Tibial nerve (tissue), 4 donors: Measurements from ENCODE around the gene ZNF655. TPM values are rescaled to one million over a fixed set of nuclear protein-coding genes. Genes with fewer than 3 reads are reported as not detected.
A peak's percentile ranks its signal among the peaks of the same experiment; 100 is the strongest.

Experiments
- DNase-seq, 2 donors: peaks; one replicate each; pipeline ENCODE4 v3.0.0-alpha.2; 2019; ENCODE audit warnings: low spot score in 2 of 2
- H3K27ac ChIP-seq, 4 donors: fragments of 200-600 bp; sonication (generic) in 3 of 4; one replicate each; pipeline ENCODE4 v1.5.1; 2017 to 2019; ENCODE audit warnings: mild to moderate bottlenecking in 1 of 4
- H3K27me3 ChIP-seq, 2 donors: fragments of 200-600 bp; sonication (generic) in 1 of 2; one replicate each; pipeline versions ENCODE4 v1.5.1 to v1.6.0; 2017 to 2019
- H3K36me3 ChIP-seq, 3 donors: fragments of 200-600 bp; sonication (generic); one replicate each; pipeline ENCODE4 v1.5.1; 2018 to 2019
- H3K4me1 ChIP-seq, 4 donors: fragments of 200-600 bp; sonication (generic) in 3 of 4; one replicate each; pipeline ENCODE4 v1.5.1; 2017 to 2019
- H3K4me3 ChIP-seq, 4 donors: fragments of 200-600 bp; sonication (generic) in 3 of 4; one replicate each; pipeline ENCODE4 v1.5.1; 2017 to 2019; ENCODE audit warnings: mild to moderate bottlenecking in 1 of 4, moderate library complexity in 1 of 4
- H3K9me3 ChIP-seq, 4 donors: fragments of 200-600 bp; sonication (generic) in 3 of 4; one replicate each; pipeline ENCODE4 v1.5.1; 2017 to 2019
- CTCF ChIP-seq, 5 experiments: fragments of 200-600 bp in 3 of 5; fragments of 450-650 bp in 2 of 5; sonication (generic) in 3 of 5; IDR thresholded peaks; one replicate each; pipeline ENCODE4 v1.5.1; 2016 to 2019; ENCODE audit warnings: antibody characterized with exemption in 5 of 5, mild to moderate bottlenecking in 3 of 5, moderate library complexity in 2 of 5
- EP300 ChIP-seq, 2 donors: sonication (generic); formaldehyde crosslinking; IDR thresholded peaks; one replicate each; pipeline ENCODE4 v1.6.1; 2017; ENCODE audit warnings: antibody characterized with exemption in 2 of 2, mild to moderate bottlenecking in 1 of 2
- POLR2A ChIP-seq, 2 donors: fragments of 450-650 bp; IDR thresholded peaks; one replicate each; pipeline ENCODE4 v1.6.1; 2017; ENCODE audit warnings: antibody characterized with exemption in 2 of 2, mild to moderate bottlenecking in 2 of 2, moderate library complexity in 2 of 2
- WGBS, 2 donors: methylation state at CpG; one replicate each; pipeline ENCODE4 v1.1.5; 2018; 5-methylcytosine and 5-hydroxymethylcytosine counted together
- total RNA-seq, 4 donors: library from RNA; depleted of rRNA; stranded (reverse); fragments of >200 nt; gene quantifications; one replicate each; pipeline ENCODE4 v1.1.0, GENCODE V29; 2016

The ZNF655 gene
- total RNA-seq, 4 donors from 2014 or later = 90.8 to 140 (median 104) TPM

- Histone ChIP-seq H3K36me3 (peaks cover 0 to 21% (median 0%) of the 10 kb centered on the region in 3 donors), H3K4me1 (peaks cover 0 to 24% (median 9%) of the 10 kb centered on the region in 4 donors), H3K9me3 (no peaks in the 10 kb centered on the region), H3K27me3 (no peaks in the 10 kb centered on the region), H3K4me3 (no peak overlapping the region), H3K27ac (no peak overlapping the region)
- no peak for DNase-seq
- WGBS, 2 donors = 79 to 81% methylated on average over 3 of the region's 3 CpGs
- no peak for TF ChIP-seq CTCF (IDR thresholded peaks at IDR 0.05)
- TF ChIP-seq EP300 (IDR thresholded peaks at IDR 0.05) = no peak
- no peak for TF ChIP-seq POLR2A (IDR thresholded peaks at IDR 0.05)
These were observed 56.1 kb downstream of the ZNF655 start for GRCh38 chr7:99614495-99614894.

DNA sequence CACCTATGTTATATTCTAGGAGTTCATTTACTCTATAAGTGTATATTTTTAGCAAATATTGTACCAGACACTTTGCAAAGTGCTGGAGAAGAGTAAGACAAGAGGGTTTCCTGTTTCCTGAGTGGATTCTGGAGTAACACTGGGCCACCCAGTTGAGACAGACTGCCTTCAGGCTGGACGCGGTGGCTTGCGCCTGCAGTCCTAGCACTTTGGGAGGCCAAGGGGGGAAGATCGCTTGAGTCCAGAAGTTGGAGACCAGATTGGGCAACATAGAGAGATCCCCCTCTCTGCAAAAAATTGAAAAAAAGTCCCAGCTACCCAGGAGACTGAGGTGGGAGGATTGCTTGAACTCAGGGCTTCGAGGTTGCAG lies 57.5 kb downstream of the ZNF655 start:
- TF ChIP-seq EP300 (IDR thresholded peaks at IDR 0.05) = no peak
- no peak for TF ChIP-seq POLR2A (IDR thresholded peaks at IDR 0.05)
- TF ChIP-seq CTCF (IDR thresholded peaks at IDR 0.05) = no peak
- Histone ChIP-seq H3K4me3 (peak overlapping the region; percentile 68 to 97 (median 90)), H3K27me3 (no peaks in the 10 kb centered on the region), H3K27ac (peak overlapping the region in 3 of 4 donors; percentile 83 to 85 (median 84)), H3K9me3 (no peaks in the 10 kb centered on the region), H3K4me1 (peaks cover 0 to 24% (median 9%) of the 10 kb centered on the region in 4 donors), H3K36me3 (peaks cover 0 to 36% (median 3%) of the 10 kb centered on the region in 3 donors)
- 91 to 92% methylated on average over 5 of the region's 5 CpGs for WGBS, 2 donors
- DNase-seq = no peak

DNA sequence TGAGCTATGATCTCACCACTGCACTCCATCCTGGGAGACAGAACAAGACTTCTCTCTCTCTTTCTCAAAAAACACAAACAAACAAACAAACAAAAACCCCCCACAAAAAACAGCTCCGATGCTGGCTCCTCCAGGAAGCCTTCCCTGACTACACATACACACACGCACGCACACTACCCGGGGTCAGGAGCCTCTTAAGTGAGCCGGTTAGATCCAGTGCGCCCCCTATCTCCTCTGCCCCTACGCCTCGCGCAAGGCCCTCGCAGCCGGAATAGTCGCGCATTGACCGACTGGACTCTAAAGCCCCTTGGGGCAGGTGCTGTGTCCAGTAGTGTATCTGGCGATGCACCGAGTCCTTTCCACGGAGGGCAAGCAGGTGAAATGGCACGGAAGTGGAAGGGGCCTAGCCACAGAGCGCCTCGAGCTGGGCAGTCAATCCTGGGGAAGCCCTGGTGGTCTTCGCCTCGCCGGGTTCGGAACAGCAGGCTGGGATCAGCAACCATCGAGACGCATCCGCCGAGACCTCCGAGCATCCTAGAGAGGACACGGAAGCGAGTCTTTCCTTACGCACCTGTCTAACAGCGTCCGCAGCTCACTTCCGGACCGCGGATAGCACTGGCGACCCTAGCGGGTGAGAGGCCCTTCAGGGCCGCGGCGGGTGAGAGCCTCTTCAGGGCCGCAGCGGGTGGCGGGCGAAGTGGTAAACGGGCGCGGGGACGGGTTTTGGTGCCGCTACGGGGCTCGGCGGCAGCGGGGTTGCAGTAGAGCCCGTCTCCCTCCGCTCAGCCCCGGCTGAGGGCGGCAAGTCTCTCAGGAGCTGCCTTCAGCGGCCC lies 58.1 kb downstream of the ZNF655 start, which contains the start of gene ZSCAN25:
ZSCAN25 (plus strand) TSS at position 588 of the 833 bp plus-strand sequence. CDS start 2,661 bp downstream, outside the sequence.
- Histone ChIP-seq H3K4me1 (peaks cover 0 to 24% (median 9%) of the 10 kb centered on the region in 4 donors), H3K9me3 (no peaks in the 10 kb centered on the region), H3K4me3 (peak within 1 kb of the TSS; percentile 68 to 97 (median 90)), H3K27me3 (no peaks in the 10 kb centered on the region), H3K36me3 (peaks cover 3 to 37% (median 4%) of the 10 kb centered on the region in 3 donors), H3K27ac (peak within 1 kb of the TSS; percentile 40 to 85 (median 84))
- DNase-seq = peak; percentile 45 to 79
- 1% methylated on average over 37 to 49 of the region's 60 CpGs for WGBS, 2 donors
- peak in 1 of 5 experiments; percentile 19 for TF ChIP-seq CTCF (IDR thresholded peaks at IDR 0.05)
- TF ChIP-seq POLR2A (IDR thresholded peaks at IDR 0.05) = no peak
- peak; percentile 72 to 83 for TF ChIP-seq EP300 (IDR thresholded peaks at IDR 0.05)

DNA sequence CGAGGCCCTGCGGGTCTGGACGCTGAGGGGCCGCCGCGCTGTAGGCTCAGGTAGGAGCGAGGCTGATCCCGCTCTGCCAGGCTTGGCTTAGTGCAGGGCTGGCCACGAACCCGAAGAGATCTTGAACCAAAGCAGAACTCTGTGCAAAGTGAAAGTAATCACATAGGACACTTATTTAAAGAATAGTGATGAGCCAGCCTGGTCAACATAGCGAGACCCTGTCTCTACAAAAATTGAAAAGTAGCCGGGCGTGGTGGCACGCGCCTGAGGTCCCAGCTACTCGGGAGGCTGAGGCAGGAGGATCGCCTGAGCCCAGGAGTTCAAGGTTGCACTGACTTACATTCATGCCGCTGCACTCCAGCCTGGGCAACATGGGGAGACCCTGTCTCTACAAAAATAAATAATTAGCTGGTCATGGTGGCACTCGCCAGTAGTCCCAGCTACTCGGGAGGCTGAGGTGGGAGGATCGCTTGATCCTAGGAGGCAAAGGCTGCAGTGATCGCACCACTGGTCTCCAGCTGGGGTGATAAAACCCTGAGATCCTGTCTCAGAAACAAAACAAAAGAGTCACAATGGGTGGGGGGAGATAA lies 58.8 kb downstream of the ZNF655 start:
- 19 to 23% methylated on average over 16 to 21 of the region's 22 CpGs for WGBS, 2 donors
- no peaks in the 10 kb centered on the region for H3K27me3 ChIP-seq
- H3K9me3 ChIP-seq = no peaks in the 10 kb centered on the region
- H3K4me1 ChIP-seq = peaks cover 0 to 24% (median 9%) of the 10 kb centered on the region in 4 donors
- H3K36me3 ChIP-seq = peaks cover 3 to 40% (median 7%) of the 10 kb centered on the region in 3 donors
- DNase-seq = no peak
- TF ChIP-seq CTCF (IDR thresholded peaks at IDR 0.05) (no peak), EP300 (IDR thresholded peaks at IDR 0.05) (no peak), POLR2A (IDR thresholded peaks at IDR 0.05) (no peak)
- H3K4me3 ChIP-seq = peak overlapping the region; percentile 68 to 97 (median 90)
- peak overlapping the region; percentile 40 to 85 (median 84) for H3K27ac ChIP-seq

DNA sequence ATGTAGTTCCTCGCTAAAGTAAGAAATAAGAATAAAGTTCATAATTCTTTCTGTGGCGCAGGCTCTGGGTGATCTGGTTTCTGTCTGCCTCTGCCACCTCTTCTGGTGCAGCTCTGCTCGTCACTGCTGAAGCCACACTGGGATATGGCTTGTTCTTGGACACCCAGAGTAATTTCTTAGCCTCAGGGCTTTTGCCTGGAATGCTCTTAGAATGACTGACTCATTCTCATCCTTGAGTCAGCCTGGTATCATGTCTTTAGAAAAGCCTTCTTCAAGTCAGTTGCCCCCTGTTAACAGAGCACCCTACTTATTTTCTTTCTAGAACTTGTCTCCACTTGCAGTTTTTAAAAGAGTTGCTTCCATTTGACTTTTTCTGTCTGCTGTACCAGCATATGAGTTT lies 60.3 kb downstream of the ZNF655 start:
- Histone ChIP-seq H3K27me3 (no peaks in the 10 kb centered on the region), H3K36me3 (peaks cover 3 to 54% (median 12%) of the 10 kb centered on the region in 3 donors), H3K4me1 (peaks cover 0 to 24% (median 9%) of the 10 kb centered on the region in 4 donors), H3K4me3 (no peak overlapping the region), H3K9me3 (no peaks in the 10 kb centered on the region), H3K27ac (no peak overlapping the region)
- TF ChIP-seq POLR2A (IDR thresholded peaks at IDR 0.05) (no peak), EP300 (IDR thresholded peaks at IDR 0.05) (no peak), CTCF (IDR thresholded peaks at IDR 0.05) (no peak)
- no peak for DNase-seq
- WGBS, 2 donors = 83 to 89% methylated on average over 3 of the region's 3 CpGs
